ENCODE results near the gene RBMY1B.
"Not testable (repeated sequence)": the region's sequence is repeated elsewhere in the genome, so short reads cannot be mapped to it uniquely, and the experiment has no call there.

Gene RBMY1B

DNA sequence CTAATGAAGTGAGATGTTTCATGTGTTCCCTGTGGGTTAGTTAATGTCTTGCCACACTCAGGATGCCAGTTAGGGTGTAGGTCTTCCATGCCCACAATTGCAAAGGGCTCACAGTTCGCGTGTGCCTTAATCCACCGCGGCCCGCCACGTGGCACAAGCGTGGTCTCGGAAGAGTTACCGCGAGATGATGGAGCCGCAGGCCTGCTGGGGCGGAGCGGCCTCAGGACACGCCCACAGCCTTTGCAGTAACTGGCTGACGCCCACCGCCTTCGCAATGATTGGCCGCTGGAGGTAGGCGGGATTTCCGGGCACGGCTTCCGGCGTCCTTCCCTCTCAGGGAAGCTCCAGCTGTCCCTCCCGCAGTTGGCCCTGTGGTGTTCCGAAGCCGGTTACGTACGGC is at the start of gene RBMY1B:
TSS of gene RBMY1B (plus strand) at position 301 of the 400 bp plus-strand sequence. CDS start 2,013 bp downstream, outside the sequence.
- DNase-seq: not testable (repeated sequence)

DNA sequence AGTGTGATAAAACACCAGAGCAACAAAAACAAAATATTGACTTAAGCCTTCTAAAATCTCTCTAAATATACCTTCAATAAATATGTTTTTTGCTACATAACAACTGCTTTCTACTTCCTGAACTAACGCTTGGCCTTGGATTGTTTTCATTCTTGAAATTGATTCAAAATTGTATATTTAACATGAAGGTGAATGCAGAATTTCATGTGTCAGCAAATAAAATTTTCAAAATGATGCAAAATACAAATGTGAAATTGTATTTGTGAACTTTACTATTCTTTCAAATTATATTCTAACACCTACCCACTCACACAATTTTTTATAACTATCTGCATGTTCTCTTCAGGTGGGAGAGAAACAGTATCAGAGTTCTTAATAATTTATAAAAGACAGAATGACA is 48.2 kb upstream of the RBMY1B start:
- not testable (repeated sequence) for DNase-seq

DNA sequence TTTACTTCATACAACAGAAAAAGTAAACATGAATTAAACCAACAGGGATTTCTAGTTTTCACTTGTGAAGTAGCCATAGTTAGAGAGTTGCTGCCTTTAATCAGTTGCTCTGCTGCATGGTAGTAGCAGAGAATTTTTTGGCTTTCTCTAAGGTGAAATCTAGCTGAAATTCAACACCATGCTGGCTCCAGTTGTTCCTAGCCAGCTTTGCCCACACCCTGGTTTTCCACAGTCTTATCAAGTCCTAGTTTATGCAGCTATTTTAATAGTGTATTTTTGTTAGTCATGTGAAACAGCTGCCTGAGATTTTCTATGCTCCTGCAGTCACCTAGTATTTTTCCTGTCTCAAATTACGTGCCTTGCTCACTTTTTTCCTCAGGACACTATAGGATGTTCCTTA is 28.2 kb upstream of the RBMY1B start:
- DNase-seq: no peak

- DNase-seq: not testable (repeated sequence)
Measured at GRCh38 chrY:21534579-21534978, 23.4 kb downstream of the RBMY1B start, which contains the start of gene RBMY1A1. Gene RBMY1A1 (plus strand): TSS chrY:21534879. CDS start chrY:21536892, 2,013 bp downstream.

GRCh38 chrY:21559316-21559984 is 48.3 kb downstream of the RBMY1B start:
- not testable (repeated sequence) for DNase-seq

Measured in suppressor macrophage treated with lipopolysaccharide for 1 hour (primary cell).